HG02852 (cell line): ENCODE data around the gene ADAMTS6.

Experiments
- ATAC-seq: cut with Tn5 transposase; IDR thresholded peaks from one replicate; pipeline ENCODE4 v1.9.1; 2021; ENCODE audit warnings: mild to moderate bottlenecking, moderate library complexity; ENCODE audit not compliant: unreplicated experiment

The ADAMTS6 gene

DNA sequence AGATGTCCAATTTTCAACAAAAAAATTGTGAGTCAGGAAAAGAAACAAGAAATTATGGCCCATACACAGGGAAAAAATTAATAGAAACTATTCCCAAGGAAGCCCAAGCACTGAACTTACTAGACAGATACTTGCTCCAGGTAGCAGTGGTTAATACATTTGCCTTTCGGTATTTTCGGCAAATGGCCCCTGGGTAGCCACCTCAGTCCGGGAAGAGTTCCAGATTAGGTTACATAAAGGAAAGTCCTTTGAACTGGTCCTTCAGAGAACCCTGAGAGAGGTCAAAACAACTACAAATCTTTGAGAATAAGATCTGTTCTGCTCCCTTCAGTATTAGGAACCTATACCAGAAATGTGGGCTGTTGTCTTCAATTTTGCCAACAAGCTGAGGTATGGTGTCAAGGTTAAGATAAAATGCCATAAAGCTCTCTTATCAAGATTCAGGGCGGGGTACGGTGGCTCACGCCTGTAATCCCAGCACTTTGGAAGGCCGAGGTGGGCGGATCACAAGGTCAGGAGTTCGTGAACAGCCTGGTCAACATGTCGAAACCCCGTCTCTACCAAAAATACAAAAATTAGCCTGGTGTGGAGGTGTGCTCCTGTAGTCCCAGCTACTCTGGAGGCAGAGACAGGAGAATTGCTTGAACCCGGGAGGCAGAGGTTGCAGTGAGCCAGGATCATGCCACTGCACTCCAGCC, 369.6 kb downstream of the ADAMTS6 start:
- no peak for ATAC-seq

DNA sequence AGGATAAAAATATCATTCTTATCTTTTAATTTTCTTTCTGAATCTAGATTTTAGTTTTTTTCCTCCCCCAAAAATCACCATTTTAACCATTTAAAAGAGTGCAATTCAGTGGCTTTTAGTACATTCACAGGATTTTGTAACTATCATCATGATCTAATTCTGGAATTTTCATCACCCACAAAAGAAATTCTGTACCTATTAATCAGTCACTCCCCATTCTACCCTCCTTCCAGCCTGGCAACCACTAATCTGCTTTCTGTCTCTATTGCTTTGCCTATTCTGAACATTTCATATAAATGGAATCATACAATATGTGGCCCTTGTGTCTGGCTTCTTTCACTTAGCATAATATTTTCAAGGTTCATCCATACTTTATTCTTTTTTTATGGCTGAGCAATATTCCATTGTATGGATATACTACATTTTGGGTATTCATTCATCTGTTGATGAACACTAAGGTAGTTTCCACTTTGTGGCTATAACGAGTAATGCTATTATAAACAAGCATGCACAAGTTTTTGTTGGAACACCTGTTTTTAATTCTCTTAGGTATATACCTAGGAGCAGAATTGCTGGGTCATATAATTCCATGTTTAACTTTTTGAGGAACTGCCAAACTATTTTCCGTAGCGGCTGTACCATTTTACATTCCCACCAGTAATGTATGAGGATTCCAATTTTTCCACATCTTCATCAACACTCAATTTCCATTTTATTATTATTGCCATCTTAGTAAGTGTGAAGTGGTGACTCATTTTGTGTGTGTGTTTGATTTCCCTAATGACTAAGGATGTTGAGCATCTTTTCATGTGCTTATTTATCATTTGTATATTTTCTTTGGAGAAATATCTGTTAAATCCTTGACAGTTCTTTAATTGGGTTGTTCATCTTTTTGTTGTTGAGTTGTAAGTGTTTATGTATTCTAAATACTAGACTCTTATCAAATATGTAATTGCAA, 372.7 kb downstream of the ADAMTS6 start:
- no peak for ATAC-seq

DNA sequence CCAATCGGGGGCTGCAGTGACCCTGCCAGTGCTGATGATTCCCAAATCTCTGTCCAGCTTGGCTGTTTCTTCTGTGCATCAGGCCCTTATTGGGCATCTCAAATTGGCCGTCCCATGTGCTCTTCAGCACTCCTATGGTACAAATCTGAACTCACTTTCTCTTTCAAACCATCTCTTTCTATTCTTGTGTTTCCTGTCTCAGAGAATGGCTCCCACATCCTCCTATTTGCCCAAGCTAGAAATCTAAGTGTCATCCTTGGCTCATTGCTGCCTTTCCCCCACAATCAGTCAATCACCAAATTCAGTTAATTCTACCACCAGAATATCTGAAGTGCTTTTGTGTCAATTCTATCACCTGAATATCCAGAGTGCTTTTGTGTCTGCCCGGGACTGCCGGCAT, 376.4 kb downstream of the ADAMTS6 start:
- peak; percentile 31 for ATAC-seq

DNA sequence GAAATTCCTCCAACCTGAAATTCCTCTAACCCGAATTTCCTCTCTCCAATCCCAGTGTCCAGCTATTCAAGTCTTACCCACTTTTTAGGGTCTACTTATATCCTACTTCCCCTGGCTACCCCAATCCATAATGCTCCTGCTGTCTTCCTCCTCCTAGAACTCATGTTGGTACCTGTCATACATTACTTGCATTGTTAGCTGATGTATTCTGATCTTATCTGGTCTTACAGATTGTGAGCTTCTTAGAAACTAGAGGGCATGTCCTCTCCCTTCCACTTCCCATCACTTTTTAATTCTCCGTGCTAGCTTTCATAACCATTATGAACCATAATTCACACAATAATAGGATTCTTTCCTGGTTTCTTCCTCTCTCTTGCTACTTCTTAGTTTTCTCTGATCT, 376.9 kb downstream of the ADAMTS6 start:
- no peak for ATAC-seq

DNA sequence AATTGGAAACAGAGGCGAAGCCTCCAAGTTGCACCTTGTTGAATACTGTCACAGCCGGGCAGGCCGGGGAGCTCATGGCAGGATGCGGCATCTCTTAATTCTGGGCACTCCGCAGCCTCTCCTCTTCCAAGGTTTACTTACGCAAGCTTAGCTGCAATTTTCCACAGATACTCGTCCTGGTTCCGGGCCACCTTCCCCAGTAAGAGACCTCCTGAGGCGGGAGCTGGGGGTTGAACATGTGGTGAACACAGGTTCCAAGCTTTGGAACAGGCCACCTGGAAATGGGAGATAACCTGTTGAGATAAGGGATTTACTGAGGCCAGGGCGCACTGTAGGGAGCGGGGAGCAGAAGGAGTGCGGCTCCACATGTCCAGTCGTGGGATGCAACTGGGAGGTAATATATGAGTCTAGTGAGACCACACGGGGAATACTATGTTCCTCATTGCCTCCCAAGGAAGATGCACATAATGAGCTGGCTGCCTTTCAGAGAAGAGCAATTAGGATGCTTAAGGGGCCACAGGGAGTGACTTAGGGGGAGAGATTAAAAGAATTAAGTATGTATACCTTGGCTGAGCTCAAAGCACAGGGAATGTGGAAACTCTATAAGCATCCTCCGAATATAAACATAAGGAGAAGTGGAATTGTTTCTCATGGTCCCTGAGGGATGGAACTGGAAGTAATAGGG, 377.8 kb downstream of the ADAMTS6 start:
- ATAC-seq = no peak

DNA sequence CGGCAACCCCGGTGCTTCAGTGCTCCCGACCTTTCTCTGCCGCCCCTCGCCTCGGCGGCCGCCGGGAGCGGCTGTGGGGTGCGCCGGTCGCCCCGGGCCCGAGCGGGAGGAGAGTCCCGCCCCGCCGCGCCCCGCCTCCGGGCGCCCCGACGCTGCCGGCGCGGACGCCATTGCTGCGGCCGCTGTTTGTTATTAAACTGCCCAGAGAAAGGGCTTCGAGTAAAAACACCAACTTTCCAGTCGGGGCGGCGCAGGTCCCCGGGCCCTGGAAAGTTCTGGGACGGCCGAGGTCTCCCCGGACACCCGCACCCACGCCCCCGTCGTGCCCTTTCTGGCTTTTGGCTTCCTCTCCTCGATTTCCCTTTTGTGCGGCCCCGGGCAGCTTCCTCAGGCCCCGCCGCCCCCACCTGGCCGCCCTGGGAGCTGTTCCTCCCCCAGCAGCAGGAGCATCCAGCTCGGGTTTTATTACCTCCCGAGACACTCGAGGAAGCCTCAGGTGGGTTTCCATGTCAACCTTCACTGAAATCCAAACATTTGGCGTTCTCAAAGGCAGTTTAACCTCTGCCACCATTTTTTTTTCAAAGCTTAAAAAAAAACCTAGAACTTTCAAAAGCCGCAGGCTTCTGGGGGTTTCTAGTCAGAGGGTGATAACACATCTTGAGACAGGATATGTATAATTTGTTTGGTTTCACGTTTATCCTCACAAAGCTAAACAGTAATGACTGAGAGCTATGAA, 378.6 kb downstream of the ADAMTS6 start:
- peak; percentile 80 for ATAC-seq

DNA sequence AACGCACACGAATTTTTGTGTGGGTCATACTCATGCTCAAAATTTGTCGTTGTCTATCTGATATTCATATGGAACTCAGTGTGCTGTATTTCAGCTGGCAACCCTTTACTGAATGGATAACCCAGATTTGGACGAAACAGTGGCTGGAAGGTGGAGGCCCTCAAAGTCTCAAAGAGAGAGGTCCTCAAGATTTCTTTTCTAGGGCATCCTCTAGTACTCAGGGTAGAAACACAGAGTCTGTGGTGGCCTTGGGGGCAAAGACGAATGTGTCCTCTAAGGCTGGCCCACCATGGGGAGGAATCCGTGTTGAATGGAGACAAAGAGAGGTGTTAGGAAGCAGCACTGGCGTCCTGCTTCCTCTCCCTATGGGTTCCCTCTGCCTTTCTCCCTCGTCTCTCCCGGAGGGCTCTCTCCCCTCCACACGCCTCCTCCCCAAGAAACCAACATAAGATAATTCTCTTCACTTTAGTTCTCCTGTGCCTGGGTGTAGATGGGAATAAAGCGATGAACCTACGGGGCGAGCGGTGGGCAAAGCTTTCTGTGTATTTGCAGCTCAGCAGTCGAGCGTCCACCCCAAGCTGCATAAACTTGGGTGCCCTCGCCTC, 379.2 kb downstream of the ADAMTS6 start:
- peak; percentile 7 for ATAC-seq

DNA sequence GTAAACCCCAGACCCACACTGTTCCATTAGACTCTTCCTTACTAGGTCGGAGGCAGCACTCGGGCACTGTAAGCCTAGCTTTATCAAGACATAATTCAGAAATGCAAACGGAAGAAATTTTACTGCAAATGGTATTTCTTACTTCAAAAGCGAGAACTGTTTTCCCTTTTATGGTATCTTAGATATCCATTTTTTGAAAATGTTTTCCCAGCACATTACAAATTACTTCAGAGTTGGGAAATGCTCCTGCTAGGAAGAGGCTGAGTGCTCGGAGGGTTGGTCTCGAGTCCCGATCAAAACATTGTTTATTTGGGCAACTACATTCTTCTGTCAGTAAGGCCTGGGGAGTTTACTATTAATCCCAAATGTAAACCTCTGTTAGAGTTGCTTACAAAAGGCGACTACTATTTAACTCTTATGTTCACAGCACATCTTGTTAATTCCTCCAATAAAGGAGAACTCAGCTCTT, 380.1 kb downstream of the ADAMTS6 start:
- no peak for ATAC-seq

DNA sequence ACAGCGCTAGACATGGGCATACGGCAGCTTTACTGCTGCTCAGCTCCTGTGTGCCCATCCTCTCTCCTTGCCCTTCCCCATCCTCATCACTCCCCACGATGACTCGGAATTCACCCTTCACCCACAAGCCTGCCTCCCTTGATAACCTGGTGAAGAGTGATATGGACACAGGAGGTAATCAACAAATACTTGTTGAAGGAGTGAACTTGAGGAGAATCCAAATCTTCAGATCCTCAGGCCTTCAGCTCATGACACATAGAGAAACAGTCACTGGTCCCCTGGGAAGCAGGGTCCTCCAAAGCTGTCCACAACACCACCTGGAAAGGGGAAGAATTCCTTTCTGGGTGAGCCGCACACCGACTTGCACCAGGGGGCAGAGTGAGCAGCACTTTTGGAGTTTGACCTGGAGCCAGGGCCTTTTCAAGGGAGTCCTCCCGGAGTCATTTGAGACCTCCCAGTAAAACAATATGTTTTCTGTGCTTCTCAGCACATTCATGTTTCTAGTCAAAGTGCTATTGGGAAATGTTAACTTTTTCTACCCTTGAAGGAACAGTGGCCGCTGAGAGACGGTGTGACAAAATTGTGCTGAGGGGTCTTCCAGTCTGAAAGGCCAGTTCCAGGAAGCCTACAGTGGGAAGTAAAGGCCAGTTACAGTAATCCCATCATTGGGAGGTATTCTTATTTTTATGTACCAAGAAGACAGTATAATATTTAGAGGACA, 380.6 kb downstream of the ADAMTS6 start:
- no peak for ATAC-seq
